Right lobe of liver (tissue), 4 donors: Measurements from ENCODE around the gene CFAP46.

ENCODE experiments used
- POLR2A ChIP-seq: fragments of 450-650 bp; IDR thresholded peaks from one replicate; pipeline ENCODE4 v1.6.1; 2017; ENCODE audit warnings: antibody characterized with exemption, mild to moderate bottlenecking
- TF ChIP-seq, protein P1 (sequence below), 4 donors: fragments of 200-600 bp in 3 of 4; fragments of 450-650 bp in 1 of 4; IDR thresholded peaks; one replicate each; pipeline versions ENCODE4 v1.5.1 to v1.8.0; 2016 to 2022; ENCODE audit warnings: antibody characterized with exemption in 4 of 4, mild to moderate bottlenecking in 2 of 4
- donor health status: DM: no; HTN: no; CAD: no.
- donor health status: DM: no; HTN: no; CAD: no.
- donor health status: DM: no; HTN: yes; CAD: no.

DNA sequence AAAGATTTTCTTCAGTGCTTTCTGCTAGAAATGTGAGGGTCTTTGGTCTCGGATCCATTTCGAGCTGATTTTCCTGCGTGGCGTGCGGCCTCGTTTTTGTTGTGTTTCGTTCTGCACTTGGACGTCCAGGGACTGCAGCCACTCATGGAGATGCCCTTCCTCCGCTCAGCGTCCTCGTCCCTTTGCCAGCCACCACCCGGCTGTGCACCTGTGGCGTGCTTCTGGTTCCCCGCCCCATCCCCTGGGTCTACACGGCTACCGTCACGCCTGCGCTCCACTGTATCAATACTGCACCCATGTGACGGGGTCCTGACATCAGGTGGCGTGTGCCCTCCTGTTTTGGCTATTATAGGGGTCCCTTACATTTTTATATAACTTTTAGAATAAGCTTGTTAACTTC, 113.7 kb downstream of the CFAP46 start:
- TF ChIP-seq, protein P1, sequence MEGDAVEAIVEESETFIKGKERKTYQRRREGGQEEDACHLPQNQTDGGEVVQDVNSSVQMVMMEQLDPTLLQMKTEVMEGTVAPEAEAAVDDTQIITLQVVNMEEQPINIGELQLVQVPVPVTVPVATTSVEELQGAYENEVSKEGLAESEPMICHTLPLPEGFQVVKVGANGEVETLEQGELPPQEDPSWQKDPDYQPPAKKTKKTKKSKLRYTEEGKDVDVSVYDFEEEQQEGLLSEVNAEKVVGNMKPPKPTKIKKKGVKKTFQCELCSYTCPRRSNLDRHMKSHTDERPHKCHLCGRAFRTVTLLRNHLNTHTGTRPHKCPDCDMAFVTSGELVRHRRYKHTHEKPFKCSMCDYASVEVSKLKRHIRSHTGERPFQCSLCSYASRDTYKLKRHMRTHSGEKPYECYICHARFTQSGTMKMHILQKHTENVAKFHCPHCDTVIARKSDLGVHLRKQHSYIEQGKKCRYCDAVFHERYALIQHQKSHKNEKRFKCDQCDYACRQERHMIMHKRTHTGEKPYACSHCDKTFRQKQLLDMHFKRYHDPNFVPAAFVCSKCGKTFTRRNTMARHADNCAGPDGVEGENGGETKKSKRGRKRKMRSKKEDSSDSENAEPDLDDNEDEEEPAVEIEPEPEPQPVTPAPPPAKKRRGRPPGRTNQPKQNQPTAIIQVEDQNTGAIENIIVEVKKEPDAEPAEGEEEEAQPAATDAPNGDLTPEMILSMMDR (IDR thresholded peaks at IDR 0.05), result no peak
- TF ChIP-seq POLR2A, result no peak
